HG02763 (cell line): Measurements from ENCODE around the gene CD44.

Experiments
- ATAC-seq: cut with Tn5 transposase; IDR thresholded peaks from one replicate; pipeline ENCODE4 v1.9.1; 2021; ENCODE audit warnings: mild to moderate bottlenecking, moderate library complexity; ENCODE audit not compliant: unreplicated experiment

Gene CD44

DNA sequence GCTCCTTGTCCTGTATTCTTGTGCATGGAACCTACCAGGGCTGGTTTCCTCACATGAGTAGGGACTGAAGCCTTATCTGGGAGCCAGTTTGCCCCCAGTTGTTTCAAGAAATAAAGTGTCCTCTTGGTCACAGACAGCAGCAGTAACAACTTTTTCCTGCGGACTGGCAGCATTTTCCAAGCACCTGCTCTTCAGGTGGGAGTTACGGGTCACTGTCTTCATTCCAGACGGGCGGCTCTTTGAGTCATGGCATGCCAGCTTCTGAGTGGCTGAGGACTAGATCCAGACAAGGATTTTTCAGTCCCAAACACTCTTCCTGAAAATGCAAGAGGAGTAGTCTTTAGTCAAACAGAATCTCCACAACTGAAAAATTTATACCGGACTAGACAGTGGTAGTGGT lies 2.7 kb upstream of the CD44 start:
- no peak for ATAC-seq

DNA sequence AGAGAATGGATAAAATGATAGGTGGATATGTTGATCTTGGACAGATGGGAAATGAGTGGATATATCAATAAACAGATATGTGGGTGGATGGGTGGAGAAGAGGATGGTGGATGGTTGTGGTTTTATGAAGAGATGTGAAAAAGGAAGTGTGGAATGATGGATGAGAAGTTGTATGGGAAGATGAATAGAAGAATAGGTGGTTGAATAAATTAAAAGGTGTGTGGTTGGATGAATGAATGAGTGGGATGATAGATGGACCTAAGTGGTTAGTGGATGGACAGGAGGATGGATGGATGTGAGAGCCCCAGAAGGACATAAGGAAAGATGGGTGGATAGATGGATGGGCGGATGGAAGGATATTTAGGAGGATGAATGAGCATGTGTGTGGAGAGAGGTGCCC lies 913 bp upstream of the CD44 start:
- no peak for ATAC-seq

- ATAC-seq, result no peak
These were observed 397 bp upstream of the CD44 start for GRCh38 chr11:35138606-35138942.

- no peak for ATAC-seq
These were observed 831 bp downstream of the CD44 start for GRCh38 chr11:35139722-35140282.

- ATAC-seq, result no peak
These were observed 2.1 kb downstream of the CD44 start for GRCh38 chr11:35141071-35141470.

DNA sequence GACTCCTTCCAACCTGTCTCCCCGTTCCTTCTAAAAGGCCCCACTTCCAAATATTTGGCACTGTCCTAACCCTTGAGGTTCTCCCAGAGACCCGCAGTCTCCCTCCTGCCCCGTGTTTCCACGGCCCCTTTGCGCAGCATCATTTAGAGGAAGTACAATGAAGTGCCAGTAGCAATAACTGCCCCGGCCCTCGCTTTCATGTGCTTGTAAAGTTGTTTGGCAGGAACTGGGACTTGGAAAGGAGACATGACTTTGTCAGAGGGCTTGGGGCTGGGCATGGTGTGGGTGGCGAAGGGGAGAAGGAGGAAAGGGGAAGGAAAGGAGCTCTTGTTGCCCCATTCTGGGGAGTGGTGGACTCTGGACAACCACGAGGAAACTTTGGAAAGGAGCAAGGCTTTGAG lies 2.6 kb downstream of the CD44 start:
- ATAC-seq, result no peak

DNA sequence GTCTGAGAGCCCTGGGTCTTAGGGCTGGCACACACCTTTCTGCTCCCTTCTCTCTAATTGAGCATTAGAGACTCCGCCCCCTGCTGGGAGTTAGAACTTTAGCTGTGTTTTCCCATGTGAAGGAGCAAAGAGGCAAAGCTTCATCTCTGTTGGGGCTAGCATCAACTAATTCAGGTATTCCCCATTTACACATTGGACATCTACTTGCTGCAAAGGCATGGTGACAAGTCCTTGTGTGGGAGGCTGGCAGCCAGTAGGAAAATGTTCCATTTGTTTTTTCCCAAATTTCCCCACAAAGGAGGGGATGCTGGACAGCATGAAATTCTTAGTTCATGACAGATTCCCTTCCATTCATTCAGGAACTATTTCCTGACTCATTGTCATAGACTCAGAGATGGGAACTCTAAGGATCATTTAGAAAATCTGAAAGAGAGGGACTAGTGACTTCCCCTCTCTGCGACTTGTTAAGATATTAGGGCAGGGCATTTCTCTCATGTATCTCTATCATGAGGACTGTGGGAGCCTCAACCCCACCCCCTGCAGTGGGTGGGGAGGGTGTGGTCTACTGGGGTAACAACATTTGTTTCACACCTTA lies 3.6 kb downstream of the CD44 start:
- ATAC-seq, result no peak

- ATAC-seq, result no peak
These were observed 4.5 kb downstream of the CD44 start for GRCh38 chr11:35143297-35144135.

DNA sequence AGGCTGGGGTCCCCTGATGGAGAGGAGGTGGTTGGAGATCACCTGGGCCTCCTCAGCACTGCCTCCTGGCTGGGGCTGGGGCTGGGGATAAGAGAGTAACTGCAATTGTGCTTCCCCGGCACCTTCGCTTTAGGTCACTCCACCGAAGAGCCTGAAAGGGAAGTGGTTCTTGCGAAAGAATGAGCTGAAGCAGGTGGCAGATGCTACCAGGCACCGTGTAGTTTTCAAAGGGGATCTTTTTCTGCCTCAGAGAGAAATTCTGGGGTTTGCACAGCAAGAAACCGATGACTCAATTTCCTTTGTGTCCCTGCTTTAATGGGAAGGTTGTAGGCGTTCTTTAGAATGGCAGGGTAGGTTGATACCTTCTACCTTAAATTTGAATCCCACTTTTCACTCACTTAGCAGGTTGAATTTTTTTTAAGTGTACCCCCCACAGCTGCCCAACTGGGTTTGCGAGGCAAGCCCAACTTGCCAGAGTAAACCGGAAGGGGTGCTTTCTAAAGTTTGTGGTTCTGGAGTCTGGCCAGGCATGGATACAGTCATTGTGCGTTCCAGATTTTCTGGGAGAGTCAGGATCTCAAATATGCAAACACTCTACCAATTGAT lies 5.3 kb downstream of the CD44 start:
- peak; percentile 46 for ATAC-seq

DNA sequence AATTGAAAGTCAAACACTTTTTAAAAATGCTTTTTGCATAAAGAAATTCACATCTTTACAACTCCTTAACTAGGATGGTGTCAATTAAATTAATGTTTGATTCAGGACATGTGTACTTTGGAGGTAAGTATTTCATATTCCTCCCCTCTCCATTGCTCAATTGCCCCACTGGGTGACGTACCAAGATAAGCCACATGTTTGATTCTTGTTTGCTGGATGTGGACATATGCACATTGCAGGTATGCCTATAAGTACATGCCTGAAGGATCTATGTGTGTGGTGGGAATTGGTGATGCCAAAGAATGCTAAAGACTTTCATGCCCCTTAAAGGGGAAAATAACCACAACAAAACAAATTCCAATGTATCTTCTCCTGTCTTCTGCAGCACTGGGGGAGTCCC lies 5.8 kb downstream of the CD44 start:
- no peak for ATAC-seq

GRCh38 chr11:35145271-35145670 lies 6.3 kb downstream of the CD44 start:
- peak; percentile 61 for ATAC-seq

DNA sequence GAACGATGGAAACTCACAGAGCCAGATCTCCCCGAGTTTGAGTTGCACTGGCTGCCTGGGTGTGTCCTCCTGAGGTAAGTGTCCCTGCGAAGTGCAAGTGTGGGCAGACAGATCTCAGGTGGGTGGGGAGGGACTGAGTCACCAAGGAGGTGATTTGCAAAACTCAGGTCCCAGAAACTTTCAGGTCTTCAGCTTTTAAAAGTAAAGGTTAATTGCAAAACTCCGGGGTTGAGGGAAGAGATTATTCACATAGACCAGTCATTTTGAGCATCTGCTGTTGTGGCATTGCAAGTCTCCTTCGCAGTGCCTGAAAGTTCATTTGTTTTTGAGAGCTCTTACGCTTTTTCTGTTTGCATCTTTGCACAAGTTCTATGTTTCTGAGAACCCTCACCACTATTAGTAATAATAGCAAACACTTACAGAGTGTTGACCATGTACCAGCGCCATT lies 7.1 kb downstream of the CD44 start:
- ATAC-seq, result peak; percentile 32

DNA sequence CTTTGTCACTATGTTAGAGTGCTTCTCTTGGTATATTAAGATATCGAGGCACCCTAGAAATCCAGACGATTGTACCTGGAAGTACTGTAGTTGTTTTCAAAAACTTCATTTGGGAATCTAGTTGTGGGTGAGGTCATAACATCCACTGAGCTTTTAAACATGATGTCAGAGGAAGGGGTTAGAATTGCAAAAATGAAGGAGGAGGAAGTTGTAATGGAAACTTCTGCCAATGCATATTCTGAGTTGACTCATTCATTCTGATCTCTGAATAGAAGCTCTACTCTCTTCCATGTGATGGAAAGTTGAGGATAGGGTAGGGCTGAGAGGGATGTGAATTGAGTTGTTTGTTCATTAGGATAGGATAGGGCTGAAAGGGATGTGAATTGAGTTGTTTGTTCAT lies 7.7 kb downstream of the CD44 start:
- ATAC-seq, result no peak

DNA sequence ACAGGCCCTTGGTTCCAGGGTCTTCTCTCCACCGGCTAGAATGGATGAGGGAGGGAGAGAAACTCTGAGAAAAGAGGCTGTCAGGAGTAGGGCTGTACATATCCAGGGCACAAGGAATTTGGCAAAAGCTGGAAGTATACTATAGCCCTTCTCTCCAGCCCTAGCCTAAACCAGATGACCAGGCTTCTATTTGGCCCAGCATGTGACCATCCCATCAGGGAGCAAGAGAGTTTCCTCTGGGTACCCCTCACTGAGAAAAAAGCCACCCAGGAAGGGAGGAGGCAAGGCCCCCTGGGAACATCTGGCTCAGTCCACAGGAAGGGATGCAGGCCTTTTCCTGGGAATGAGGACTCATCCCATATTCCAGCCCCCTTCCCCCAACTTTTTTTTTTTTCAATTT lies 8.3 kb downstream of the CD44 start:
- ATAC-seq, result no peak

DNA sequence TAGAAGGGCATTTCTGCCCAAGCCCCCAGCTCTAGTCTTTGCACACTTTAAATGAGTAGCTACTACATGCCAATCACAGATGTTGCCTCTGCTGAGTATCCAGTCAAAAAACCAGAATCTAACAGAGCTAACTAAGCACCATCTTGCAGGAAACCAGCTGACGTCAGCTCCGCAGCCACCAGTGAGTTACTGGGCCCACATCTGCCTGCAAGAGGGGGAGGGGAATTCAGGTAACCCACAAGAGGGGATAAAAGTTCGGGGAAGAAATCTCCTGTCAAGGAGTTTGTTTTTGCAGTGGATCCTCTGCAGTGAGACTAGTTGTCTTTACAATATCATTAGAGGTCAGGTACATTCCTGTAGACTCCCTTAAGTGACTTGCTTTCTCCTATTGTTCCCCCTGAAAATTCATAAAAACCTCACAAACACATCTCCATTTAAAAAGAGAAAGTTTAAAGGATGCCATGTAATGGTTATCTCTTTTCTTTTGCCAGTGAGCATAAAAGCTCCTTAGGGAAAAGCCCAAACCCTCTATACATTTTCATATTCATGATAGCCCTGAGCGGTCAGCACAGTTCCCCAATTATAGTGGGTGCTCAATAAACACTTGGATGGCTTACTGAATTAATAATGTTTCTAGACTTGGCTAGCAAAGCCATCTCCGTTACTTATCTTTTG lies 9.3 kb downstream of the CD44 start:
- no peak for ATAC-seq

- ATAC-seq, result no peak
These were observed 11.5 kb downstream of the CD44 start for GRCh38 chr11:35150454-35150853.

DNA sequence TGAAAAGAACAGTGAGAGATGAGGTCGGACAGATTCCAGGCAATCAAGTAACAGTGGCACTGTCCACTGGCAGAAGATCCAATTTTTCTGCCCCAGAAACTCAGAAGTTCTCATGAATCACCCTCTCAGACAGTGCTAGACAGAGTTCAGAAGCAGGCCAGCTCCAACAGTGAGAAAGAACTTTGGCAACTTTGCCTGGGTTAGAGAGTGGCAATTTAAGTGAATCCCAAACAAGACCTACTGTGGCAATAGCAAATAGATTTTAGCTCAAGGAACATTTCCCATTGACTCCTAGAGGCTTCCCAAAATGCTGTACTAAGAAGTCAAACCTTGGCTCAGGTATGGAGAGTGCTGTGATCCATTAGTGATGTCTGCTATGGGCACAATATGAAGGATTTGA lies 12.3 kb downstream of the CD44 start:
- no peak for ATAC-seq

DNA sequence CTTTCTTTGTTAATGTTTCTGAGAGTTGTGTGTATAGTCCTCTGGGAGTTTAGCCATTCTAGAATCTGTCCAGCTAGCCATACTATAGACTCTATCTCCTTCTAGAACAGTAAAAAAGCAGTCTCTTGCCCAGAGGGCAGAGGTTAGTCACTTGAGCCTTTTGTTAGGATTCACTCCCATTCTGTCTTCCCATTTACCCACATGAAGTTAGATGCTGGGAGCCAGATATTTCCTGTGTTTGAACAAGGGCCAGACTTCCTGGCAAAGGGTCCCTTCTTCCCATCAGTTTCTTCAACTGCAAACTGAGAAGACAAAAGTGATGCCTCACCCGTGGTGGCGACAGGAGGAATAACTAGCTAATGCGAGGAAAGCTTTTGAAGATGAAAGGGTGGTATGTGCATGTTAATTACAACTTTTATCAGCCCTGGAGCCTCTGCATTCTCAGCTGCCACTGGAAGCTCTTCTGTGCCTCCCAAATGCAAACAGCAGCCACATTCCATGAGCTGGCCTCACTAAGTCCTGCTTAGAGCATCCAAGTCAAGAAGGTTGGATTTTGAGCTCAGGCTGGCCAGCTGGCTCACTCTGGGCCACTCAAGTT lies 12.8 kb downstream of the CD44 start:
- no peak for ATAC-seq

DNA sequence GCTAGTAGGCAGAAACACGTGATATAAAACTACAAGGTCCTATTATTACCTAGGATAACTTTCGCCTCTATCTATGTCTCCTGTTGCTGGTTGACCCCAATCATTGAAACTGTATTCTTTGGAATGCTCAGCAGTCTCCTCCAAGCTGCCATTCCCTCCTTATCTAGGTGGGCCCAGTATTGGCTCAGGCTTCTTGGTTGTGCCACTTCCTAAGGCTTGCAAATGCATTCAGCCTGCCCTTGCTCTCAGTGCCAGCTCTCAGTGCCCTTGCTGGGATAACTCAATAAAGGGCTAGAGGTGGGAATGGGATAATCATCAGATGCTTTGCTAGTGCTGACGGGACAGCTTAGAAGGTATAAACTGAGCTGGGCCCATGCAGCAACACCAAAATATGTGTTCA lies 13.6 kb downstream of the CD44 start:
- ATAC-seq, result no peak

GRCh38 chr11:35153280-35153679 lies 14.3 kb downstream of the CD44 start:
- ATAC-seq, result no peak

GRCh38 chr11:35154952-35155351 lies 16.0 kb downstream of the CD44 start:
- ATAC-seq, result no peak
